Uterus (tissue), 4 donors: Measurements from ENCODE around the gene EME2. TPM values are rescaled to one million over a fixed set of nuclear protein-coding genes. Genes with fewer than 3 reads are reported as not detected.

ENCODE experiments used
- DNase-seq, 2 donors: peaks; one replicate each; pipeline ENCODE4 v3.0.0-alpha.2; 2019 to 2020
- H3K27ac ChIP-seq, 2 donors: fragments of 200-600 bp; sonication (generic); 1 replicate in 1 of 2; 2 replicates in 1 of 2; pipeline ENCODE4 v1.5.1; 2016 to 2018
- H3K27me3 ChIP-seq, 2 donors: fragments of 200-600 bp; sonication (generic); one replicate each; pipeline ENCODE4 v1.5.1; 2018 to 2019; ENCODE audit warnings: control low read depth in 1 of 2
- H3K36me3 ChIP-seq, 2 donors: fragments of 200-600 bp; sonication (generic); one replicate each; pipeline ENCODE4 v1.5.1; 2019; ENCODE audit warnings: control low read depth in 1 of 2
- H3K4me1 ChIP-seq, 2 donors: fragments of 200-600 bp; sonication (generic); one replicate each; pipeline ENCODE4 v1.5.1; 2018 to 2019; ENCODE audit warnings: control low read depth in 1 of 2
- H3K4me3 ChIP-seq, 2 donors: fragments of 200-600 bp; sonication (generic); 1 replicate in 1 of 2; 2 replicates in 1 of 2; pipeline ENCODE4 v1.5.1; 2018 to 2019; ENCODE audit warnings: mild to moderate bottlenecking in 1 of 2
- H3K9me3 ChIP-seq, 2 donors: fragments of 200-600 bp; sonication (generic); one replicate each; pipeline ENCODE4 v1.5.1; 2019; ENCODE audit warnings: control low read depth in 1 of 2
- POLR2A ChIP-seq, 2 donors: fragments of 450-650 bp; IDR thresholded peaks; one replicate each; pipeline ENCODE4 v1.6.1; 2016; ENCODE audit warnings: antibody characterized with exemption in 2 of 2, mild to moderate bottlenecking in 1 of 2, moderate library complexity in 1 of 2
- intact Hi-C: fragments of 100-400 bp; cut with DNase I; formaldehyde crosslinking; loops from one replicate; pipeline ENCODE4 v1.15.1; 2023; ENCODE audit warnings: low total_unique reads
- total RNA-seq, 4 donors: library from RNA; depleted of rRNA in 3 of 4; stranded (reverse); fragments of >200 nt in 3 of 4; gene quantifications; one replicate each; pipeline versions ENCODE4 v1.1.0 to v1.2.4, GENCODE V29; 2014 to 2023
- TF ChIP-seq, protein P1 (sequence below), 4 experiments: fragments of 200-600 bp in 2 of 4; fragments of 450-650 bp in 2 of 4; sonication (generic) in 2 of 4; IDR thresholded peaks; one replicate each; pipeline ENCODE4 v1.5.1; 2016 to 2019; ENCODE audit warnings: antibody characterized with exemption in 4 of 4, mild to moderate bottlenecking in 2 of 4, moderate library complexity in 1 of 4
- donor health status: DM: yes; HTN: yes; CAD: no.

Gene EME2
- total RNA-seq, 4 donors from 2014 or later, result 2.6 to 28.2 (median 8.0) TPM

DNA sequence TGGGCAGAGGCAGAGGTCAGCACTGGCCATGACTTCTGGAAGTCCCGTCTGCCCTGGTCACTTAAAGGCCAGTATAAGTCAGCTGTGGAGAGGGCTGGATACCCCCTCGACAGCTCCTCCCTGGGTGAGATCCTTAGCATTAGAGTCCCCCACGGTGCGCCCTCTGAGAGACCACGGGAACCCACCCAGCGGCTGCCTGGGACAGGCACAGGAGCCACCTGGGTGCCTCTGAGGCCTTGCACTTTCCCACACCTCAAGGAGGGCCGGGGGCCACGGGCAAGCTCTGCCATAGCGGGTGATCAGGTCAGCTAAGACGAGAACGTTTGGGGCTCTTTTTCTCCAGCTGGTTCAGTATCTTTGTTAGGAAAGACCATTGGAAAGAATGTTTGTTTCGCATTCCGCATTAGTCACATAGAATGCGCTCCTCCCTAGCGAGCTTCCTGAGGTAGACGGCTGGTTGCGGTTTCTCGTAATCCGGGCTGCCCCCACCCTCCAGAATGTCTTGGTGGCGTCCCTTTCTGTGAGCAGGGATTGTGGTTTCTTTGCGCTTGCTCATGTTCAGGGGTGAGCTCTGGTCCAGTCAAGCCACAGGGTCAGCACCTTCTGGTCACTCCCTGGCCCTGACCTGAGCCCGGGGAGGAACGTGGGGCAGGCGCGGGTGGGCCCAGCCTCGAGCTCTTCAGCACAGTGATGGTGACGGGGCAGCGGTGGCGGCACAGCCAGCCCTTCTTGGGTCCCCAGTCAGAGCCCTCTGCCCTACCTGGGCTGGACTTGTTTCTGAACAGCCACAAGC lies 26.5 kb upstream of the EME2 start:
- intact Hi-C loops, result no loop called here
- H3K36me3 ChIP-seq, result no peaks in the 10 kb centered on the region
- TF ChIP-seq, protein P1, sequence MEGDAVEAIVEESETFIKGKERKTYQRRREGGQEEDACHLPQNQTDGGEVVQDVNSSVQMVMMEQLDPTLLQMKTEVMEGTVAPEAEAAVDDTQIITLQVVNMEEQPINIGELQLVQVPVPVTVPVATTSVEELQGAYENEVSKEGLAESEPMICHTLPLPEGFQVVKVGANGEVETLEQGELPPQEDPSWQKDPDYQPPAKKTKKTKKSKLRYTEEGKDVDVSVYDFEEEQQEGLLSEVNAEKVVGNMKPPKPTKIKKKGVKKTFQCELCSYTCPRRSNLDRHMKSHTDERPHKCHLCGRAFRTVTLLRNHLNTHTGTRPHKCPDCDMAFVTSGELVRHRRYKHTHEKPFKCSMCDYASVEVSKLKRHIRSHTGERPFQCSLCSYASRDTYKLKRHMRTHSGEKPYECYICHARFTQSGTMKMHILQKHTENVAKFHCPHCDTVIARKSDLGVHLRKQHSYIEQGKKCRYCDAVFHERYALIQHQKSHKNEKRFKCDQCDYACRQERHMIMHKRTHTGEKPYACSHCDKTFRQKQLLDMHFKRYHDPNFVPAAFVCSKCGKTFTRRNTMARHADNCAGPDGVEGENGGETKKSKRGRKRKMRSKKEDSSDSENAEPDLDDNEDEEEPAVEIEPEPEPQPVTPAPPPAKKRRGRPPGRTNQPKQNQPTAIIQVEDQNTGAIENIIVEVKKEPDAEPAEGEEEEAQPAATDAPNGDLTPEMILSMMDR (IDR thresholded peaks at IDR 0.05), result no peak
- no peak for TF ChIP-seq POLR2A (IDR thresholded peaks at IDR 0.05)

DNA sequence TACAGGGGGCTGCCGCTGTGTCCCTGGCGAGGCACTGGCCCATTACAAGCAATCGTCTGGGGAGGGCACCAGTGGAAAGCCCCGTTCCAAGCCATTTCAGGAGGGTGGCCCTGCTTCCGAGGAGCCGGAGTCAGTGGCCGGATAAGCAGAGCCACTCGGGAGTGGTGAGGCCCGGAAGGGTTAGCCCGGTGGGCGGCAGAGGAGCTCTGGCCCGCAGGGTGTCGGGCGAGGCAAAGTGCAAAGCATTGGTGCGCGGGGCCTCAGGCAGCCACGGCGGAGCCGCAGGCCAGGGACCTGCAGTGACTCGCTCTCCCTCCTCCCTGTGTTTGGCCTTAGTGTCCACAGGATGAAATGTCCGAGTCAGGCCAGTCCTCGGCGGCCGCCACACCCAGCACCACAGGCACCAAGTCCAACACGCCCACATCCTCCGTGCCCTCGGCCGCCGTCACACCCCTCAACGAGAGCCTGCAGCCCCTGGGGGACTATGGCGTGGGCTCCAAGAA lies 25.9 kb upstream of the EME2 start:
- Histone ChIP-seq H3K4me1 (no peaks in the 10 kb centered on the region), H3K9me3 (no peaks in the 10 kb centered on the region), H3K27ac (no peak overlapping the region), H3K27me3 (no peaks in the 10 kb centered on the region), H3K36me3 (no peaks in the 10 kb centered on the region), H3K4me3 (no peak overlapping the region)
- intact Hi-C loops, result no loop called here
- no peak for DNase-seq
- no peak for TF ChIP-seq POLR2A (IDR thresholded peaks at IDR 0.05)
- TF ChIP-seq, protein P1 (IDR thresholded peaks at IDR 0.05), result no peak

More for the DNA sequence above, 26.5 kb upstream of the EME2 start:
- Histone ChIP-seq H3K4me3 (no peak overlapping the region), H3K9me3 (no peaks in the 10 kb centered on the region), H3K4me1 (no peaks in the 10 kb centered on the region), H3K27me3 (no peaks in the 10 kb centered on the region), H3K27ac (no peak overlapping the region)
- DNase-seq, result no peak

DNA sequence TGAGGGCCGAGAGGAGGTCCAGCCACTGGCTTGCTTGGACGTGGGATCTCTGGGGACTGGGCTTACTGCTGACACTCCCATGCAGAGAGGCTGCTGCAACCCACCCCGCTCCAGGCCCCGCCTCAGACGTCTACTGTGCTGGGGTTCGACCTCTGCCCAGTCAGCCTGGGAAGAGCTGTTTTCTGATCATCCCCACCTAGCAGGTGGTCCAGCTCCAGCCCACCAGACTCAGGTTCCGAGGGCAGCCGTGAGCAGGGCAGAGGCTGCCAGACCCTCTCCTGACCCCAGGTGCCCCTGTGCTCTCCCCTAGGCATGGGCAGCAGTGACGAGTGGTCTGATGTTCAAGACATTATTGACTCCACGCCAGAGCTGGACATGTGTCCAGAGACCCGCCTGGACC lies 24.7 kb upstream of the EME2 start:
- no peaks in the 10 kb centered on the region for H3K36me3 ChIP-seq

DNA sequence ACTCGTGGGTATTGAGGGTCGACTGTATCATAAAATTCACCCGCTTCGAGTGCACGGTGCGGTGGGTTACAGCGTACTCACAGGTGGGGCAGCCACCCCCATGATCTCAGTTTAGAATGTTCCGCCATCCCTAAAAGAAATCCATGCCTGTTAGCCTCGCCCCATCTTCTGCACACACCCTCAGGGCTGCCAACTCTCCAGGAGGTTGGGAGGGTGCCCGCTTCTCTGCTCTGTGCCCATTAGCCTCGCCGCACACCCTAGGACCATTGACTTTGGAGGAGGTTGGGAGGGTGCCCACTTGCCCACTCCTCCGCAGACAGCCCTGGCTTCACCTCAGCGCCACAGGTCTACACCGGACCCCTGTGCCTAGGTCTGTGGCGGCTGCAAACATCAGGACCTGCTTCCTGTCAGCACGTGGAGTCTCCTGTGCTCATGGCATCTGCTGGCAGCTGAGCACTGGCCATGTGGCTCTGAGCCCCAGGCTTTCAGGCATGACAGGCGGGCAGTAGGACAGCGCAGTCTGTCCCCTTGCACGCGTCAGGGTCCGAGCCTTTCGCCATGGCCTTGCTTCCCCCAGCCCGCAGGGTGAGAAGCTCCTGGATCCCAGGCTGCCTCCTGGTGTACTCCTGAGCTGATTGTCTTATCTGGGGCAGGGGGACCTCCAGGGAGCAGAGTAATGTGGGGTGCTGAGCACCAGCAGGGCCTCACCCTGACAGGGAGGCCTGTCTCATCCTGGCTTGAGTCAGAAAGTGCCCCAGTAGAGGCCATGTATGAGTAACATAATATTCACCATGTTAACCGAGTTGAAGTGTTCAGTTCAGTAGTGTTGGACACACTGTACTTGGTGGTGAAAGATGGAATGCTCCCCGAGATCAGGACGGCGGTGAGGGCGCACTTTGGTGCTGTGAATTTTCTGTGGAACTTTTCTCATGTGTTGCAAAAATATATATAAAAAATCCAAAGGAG lies 23.2 kb upstream of the EME2 start:
- no peaks in the 10 kb centered on the region for H3K4me1 ChIP-seq
- H3K36me3 ChIP-seq, result no peaks in the 10 kb centered on the region
- no peak overlapping the region for H3K4me3 ChIP-seq
- DNase-seq, result no peak
- intact Hi-C loops, result no loop called here
- H3K27ac ChIP-seq, result no peak overlapping the region
- no peak for TF ChIP-seq POLR2A (IDR thresholded peaks at IDR 0.05)
- TF ChIP-seq, protein P1 (IDR thresholded peaks at IDR 0.05), result no peak
- H3K9me3 ChIP-seq, result no peaks in the 10 kb centered on the region
- no peaks in the 10 kb centered on the region for H3K27me3 ChIP-seq

More for the DNA sequence above, 24.7 kb upstream of the EME2 start:
- Histone ChIP-seq H3K27me3 (no peaks in the 10 kb centered on the region), H3K4me3 (no peak overlapping the region), H3K27ac (no peak overlapping the region), H3K4me1 (no peaks in the 10 kb centered on the region), H3K9me3 (no peaks in the 10 kb centered on the region)
- DNase-seq, result no peak
- TF ChIP-seq, protein P1 (IDR thresholded peaks at IDR 0.05), result no peak
- TF ChIP-seq POLR2A (IDR thresholded peaks at IDR 0.05), result no peak
- intact Hi-C loops, result no loop called here
